Loucy (cell line): ENCODE measurements around the gene GNE.

Experiments used
- EZH2phosphoT487 ChIP-seq: fragments of 200-600 bp; IDR thresholded peaks from 2 replicates; pipeline ENCODE4 v1.6.1; 2018; ENCODE audit warnings: antibody characterized with exemption, mild to moderate bottlenecking, moderate library complexity, borderline replicate concordance
- TF ChIP-seq, protein P1 (sequence below): fragments of 200-600 bp; sonication (generic); conservative IDR thresholded peaks from 2 replicates; pipeline ENCODE4 v1.5.1; 2014; ENCODE audit warnings: mild to moderate bottlenecking, antibody characterized with exemption, low read length

DNA sequence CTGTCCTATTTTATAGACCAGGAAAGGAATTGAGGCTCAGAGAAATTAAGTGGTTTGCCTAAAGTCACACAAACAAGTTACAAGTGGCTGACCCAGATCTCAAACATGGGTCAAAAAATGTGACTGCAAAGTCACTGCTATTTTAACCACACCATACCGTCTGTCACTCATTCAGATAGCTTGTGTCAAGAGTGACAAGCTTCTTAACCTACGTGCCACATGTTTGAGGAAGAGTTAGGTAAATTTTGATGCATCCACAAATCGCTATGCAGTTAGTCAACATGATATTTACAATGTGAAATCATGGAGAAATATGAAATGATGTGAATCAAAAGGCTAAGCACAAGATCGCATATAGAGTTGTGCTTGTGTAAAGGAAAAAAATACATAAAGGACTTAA lies 22.7 kb upstream of the GNE start:
- TF ChIP-seq, protein P1, sequence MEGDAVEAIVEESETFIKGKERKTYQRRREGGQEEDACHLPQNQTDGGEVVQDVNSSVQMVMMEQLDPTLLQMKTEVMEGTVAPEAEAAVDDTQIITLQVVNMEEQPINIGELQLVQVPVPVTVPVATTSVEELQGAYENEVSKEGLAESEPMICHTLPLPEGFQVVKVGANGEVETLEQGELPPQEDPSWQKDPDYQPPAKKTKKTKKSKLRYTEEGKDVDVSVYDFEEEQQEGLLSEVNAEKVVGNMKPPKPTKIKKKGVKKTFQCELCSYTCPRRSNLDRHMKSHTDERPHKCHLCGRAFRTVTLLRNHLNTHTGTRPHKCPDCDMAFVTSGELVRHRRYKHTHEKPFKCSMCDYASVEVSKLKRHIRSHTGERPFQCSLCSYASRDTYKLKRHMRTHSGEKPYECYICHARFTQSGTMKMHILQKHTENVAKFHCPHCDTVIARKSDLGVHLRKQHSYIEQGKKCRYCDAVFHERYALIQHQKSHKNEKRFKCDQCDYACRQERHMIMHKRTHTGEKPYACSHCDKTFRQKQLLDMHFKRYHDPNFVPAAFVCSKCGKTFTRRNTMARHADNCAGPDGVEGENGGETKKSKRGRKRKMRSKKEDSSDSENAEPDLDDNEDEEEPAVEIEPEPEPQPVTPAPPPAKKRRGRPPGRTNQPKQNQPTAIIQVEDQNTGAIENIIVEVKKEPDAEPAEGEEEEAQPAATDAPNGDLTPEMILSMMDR, result no peak
- TF ChIP-seq EZH2phosphoT487, result no peak
